ENCODE data around the gene EEF1B2. TPM values are rescaled to one million over a fixed set of nuclear protein-coding genes. Genes with fewer than 3 reads are reported as not detected.
"Not testable (repeated sequence)": the region's sequence is repeated elsewhere in the genome, so short reads cannot be mapped to it uniquely, and the experiment has no call there.

EEF1B2 gene
- total RNA-seq, 1 donor from 2014 or later: 728 TPM

DNA sequence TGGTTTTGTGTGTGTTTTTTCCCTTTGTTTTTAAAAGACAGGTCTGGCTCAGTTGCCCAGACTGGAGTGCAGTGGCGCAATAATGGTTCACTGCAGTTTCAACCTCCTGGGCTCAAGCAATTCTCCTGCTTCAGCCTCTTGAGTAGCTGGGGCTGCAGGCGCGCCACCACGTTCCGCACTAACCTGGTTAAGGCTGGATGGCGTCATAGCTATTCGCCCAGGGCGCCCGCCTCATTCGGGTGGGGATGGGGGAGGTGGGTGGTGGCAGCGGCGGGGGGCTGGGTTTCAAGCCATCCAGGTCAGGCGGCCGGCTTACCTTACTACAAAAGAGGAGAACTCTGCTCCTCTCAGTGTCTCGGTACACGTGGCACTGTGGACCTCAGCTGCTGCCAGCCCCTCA lies 42.8 kb downstream of the EEF1B2 start:
- TF ChIP-seq, protein P1, sequence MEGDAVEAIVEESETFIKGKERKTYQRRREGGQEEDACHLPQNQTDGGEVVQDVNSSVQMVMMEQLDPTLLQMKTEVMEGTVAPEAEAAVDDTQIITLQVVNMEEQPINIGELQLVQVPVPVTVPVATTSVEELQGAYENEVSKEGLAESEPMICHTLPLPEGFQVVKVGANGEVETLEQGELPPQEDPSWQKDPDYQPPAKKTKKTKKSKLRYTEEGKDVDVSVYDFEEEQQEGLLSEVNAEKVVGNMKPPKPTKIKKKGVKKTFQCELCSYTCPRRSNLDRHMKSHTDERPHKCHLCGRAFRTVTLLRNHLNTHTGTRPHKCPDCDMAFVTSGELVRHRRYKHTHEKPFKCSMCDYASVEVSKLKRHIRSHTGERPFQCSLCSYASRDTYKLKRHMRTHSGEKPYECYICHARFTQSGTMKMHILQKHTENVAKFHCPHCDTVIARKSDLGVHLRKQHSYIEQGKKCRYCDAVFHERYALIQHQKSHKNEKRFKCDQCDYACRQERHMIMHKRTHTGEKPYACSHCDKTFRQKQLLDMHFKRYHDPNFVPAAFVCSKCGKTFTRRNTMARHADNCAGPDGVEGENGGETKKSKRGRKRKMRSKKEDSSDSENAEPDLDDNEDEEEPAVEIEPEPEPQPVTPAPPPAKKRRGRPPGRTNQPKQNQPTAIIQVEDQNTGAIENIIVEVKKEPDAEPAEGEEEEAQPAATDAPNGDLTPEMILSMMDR (conservative IDR thresholded peaks at IDR 0.05; ENCODE audit: low read depth, low read length): no peak
- no peak overlapping the region for H3K4me3 ChIP-seq (ENCODE audit: low read depth, low read length)
- no peak for DNase-seq (ENCODE audit: low read depth)

DNA sequence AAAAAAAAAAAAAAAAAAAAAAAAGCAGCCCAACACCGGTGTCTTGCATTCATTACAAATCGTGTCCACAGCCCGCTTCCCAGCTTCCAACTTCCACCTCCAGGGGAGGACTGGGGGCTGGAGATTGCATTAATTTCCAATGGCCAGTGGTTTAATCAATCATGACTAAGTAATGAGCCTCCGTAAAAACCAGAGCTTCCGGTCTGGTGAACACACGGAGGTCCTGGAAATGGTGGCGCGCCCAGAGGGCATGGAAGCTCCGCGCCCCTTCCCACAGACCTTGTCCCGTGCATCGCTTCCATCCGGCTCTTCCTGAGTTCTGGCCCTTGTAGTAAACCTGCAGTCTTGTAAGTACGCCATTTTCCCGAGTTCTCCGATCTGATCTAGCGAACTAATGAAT lies 43.6 kb downstream of the EEF1B2 start:
- no peak overlapping the region for H3K4me3 ChIP-seq (ENCODE audit: low read depth, low read length)
- TF ChIP-seq, protein P1 (conservative IDR thresholded peaks at IDR 0.05; ENCODE audit: low read depth, low read length): no peak
- DNase-seq (ENCODE audit: low read depth): no peak

DNA sequence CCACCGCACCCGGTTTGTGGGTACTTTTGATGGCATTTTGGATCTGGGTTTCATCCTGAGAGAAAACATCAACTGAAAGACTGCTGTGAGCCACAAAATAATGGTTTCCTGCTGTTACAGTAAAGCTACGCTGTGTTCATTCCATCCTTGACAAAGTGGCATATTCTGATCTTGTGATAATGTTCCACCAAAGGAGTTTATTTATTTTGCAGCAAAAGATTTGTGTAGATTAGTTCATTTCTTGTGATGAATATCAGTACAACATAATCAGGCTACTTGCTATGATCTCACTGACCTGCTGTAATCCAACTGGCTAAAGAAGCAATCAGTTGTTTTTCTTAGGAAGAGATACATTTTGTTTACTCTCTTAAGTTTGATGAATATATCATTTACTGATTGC lies 45.0 kb downstream of the EEF1B2 start:
- no peak for DNase-seq (ENCODE audit: low read depth)
- no peak overlapping the region for H3K4me3 ChIP-seq (ENCODE audit: low read depth, low read length)
- TF ChIP-seq, protein P1 (conservative IDR thresholded peaks at IDR 0.05; ENCODE audit: low read depth, low read length): no peak

DNA sequence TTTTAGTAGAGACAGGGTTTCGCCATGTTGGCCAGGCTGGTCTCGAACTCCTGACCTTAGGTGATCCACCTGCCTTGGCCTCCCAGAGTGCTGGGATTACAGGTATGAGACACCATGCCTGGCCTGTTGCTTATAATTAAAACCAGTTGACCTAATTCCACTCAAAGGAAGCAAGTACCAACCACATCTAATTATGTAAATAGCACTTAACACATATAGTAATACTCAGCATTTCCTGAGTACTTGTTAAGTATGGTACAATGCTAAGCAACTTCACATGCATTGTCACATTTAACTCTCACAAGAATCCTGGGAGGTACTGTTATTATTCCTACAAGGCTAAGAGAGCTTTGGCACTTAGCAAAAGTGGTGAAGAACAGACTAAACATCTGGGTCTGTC lies 47.6 kb downstream of the EEF1B2 start:
- H3K4me3 ChIP-seq (ENCODE audit: low read depth, low read length); DNase-seq (ENCODE audit: low read depth): not testable (repeated sequence)

DNA sequence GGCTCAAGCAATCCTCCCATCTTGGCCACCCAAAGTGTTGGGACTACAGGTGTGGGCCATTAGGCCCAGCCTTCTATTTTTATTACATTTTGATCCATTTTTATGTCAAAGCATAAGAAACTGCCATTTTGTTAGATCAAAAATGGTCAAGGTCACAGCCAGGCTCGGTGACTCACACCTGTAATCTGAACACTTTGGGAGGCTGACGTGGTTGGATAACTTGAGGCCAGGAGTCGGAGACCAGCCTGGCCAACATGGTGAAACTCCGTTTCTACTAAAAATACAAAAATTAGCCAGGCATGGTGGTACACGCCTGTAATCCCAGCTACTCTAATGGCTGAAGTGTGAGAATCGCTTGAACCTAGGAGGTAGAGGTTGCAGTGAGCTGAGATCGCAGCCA lies 49.2 kb downstream of the EEF1B2 start:
- DNase-seq (ENCODE audit: low read depth): no peak
- TF ChIP-seq, protein P1 (conservative IDR thresholded peaks at IDR 0.05; ENCODE audit: low read depth, low read length): no peak
- no peak overlapping the region for H3K4me3 ChIP-seq (ENCODE audit: low read depth, low read length)

DNA sequence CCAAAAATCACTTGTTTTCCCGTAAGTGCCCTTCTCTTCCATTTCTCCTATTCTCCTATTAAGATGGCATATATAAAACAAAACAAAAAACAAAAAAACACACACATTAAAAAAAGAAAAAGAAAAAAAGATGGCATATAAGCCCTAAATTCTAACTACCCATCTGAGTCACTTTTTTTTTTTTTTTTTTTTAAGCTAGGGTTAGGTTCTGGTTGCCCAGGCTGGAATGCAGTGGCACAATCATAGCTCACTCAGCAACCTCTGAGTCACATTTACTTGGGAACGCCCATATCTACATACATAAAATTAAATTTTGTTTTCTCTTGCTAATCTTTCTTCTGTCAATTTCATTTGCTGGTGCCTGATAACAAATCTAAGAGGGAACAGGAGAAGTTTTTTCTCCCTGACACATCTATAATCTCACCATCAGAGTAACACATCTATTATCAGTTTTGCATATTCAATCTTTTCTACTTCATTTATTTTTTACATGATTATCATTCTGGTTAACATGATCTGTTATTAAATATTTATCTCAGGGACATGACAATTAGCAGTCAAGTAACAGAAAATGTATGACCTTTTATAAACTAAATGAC lies 52.1 kb downstream of the EEF1B2 start:
- H3K4me3 ChIP-seq (ENCODE audit: low read depth, low read length): no peak overlapping the region
- TF ChIP-seq, protein P1 (conservative IDR thresholded peaks at IDR 0.05; ENCODE audit: low read depth, low read length): no peak

More for the DNA sequence above, 52.1 kb downstream of the EEF1B2 start:
- DNase-seq (ENCODE audit: low read depth): peak; percentile 4

Other genes starting within 250 kb of the EEF1B2 start
- gene INO80D, start 73.7 kb upstream of the EEF1B2 start, total RNA-seq: 4.0 and 5.0 TPM in 2 replicates
- 116 and 133 TPM in 2 replicates for gene NDUFS1, start 451 bp upstream of the EEF1B2 start, total RNA-seq
- 2.9 and 6.4 TPM in 2 replicates for gene ZDBF2, start 114.8 kb downstream of the EEF1B2 start, total RNA-seq